H7 (cell line): ENCODE data around the gene NELFB. TPM values are rescaled to one million over a fixed set of nuclear protein-coding genes. Genes with fewer than 3 reads are reported as not detected.
A peak's percentile ranks its signal among the peaks of the same experiment; 100 is the strongest.
"Not testable (repeated sequence)": the region's sequence is repeated elsewhere in the genome, so short reads cannot be mapped to it uniquely, and the experiment has no call there.

ENCODE experiments used
- DNase-seq: peaks from one replicate; pipeline ENCODE4 v3.0.0; 2012
- H3K27me3 ChIP-seq: 2 replicates; pipeline ENCODE4 v1.6.0; 2011; ENCODE audit warnings: mild to moderate bottlenecking, low read length; ENCODE audit not compliant: control insufficient read depth, insufficient read depth
- H3K36me3 ChIP-seq: replicated peaks from 2 replicates; pipeline ENCODE4 v1.5.1; 2011; ENCODE audit warnings: low read length; ENCODE audit not compliant: control insufficient read depth, insufficient read depth
- H3K4me3 ChIP-seq: 2 replicates; pipeline ENCODE4 v1.5.1; 2011; ENCODE audit warnings: low read depth, mild to moderate bottlenecking, control low read depth, low read length, moderate library complexity; ENCODE audit not compliant: insufficient read depth
- total RNA-seq: library from RNA; depleted of rRNA; stranded (reverse); fragments of >200 nt; shearing (Covaris generic); gene quantifications from 2 replicates; pipeline ENCODE4 v1.2.3, GENCODE V29; 2014

NELFB gene
- total RNA-seq, 1 experiment from 2014 or later, result 121 TPM

- H3K4me3 ChIP-seq, result no peak overlapping the region; the same call in 1 of the 2 replicates
- peaks cover 1% of the 10 kb centered on the region for H3K36me3 ChIP-seq
- no peaks in the 10 kb centered on the region for H3K27me3 ChIP-seq
- no peak for DNase-seq
Observed at GRCh38 chr9:137236936-137237421, 18.1 kb upstream of the NELFB start.

GRCh38 chr9:137237759-137238726 is 17.1 kb upstream of the NELFB start:
- no peak for DNase-seq

GRCh38 chr9:137239541-137240200 is 15.5 kb upstream of the NELFB start:
- Histone ChIP-seq H3K36me3 (peaks cover 15% of the 10 kb centered on the region), H3K4me3 (peak overlapping the region; percentile 89)
- DNase-seq, H3K27me3 ChIP-seq: not testable (repeated sequence)

More at GRCh38 chr9:137237759-137238726, 17.1 kb upstream of the NELFB start:
- peaks cover 10% of the 10 kb centered on the region for H3K36me3 ChIP-seq
- no peaks in the 10 kb centered on the region for H3K27me3 ChIP-seq
- no peak overlapping the region for H3K4me3 ChIP-seq

- DNase-seq, result no peak
- Histone ChIP-seq H3K4me3 (peak overlapping the region; percentile 89), H3K36me3 (peaks cover 15% of the 10 kb centered on the region), H3K27me3 (no peaks in the 10 kb centered on the region)
Observed at GRCh38 chr9:137240318-137240840, 14.7 kb upstream of the NELFB start.

GRCh38 chr9:137240841-137241489 is 14.2 kb upstream of the NELFB start, which contains the start of gene TUBB4B:
TSS of gene TUBB4B (plus strand) at chr9:137241287. CDS start at chr9:137241361, 74 bp downstream.
- Histone ChIP-seq H3K36me3 (peaks cover 15% of the 10 kb centered on the region), H3K4me3 (peak within 1 kb of the TSS; percentile 96), H3K27me3 (no peaks in the 10 kb centered on the region)
- DNase-seq, result peak; percentile 100

- Histone ChIP-seq H3K36me3 (peaks cover 15% of the 10 kb centered on the region), H3K4me3 (peak overlapping the region; percentile 96), H3K27me3 (no peaks in the 10 kb centered on the region)
- DNase-seq, result peak; percentile 88
Observed at GRCh38 chr9:137241490-137242268, 13.4 kb upstream of the NELFB start.

GRCh38 chr9:137242269-137243203 is 12.6 kb upstream of the NELFB start:
- no peak for DNase-seq
- Histone ChIP-seq H3K36me3 (peaks cover 15% of the 10 kb centered on the region), H3K27me3 (no peaks in the 10 kb centered on the region), H3K4me3 (peak overlapping the region; percentile 96)

- not testable (repeated sequence) for H3K4me3 ChIP-seq, H3K27me3 ChIP-seq, DNase-seq
- H3K36me3 ChIP-seq, result peaks cover 15% of the 10 kb centered on the region
Observed at GRCh38 chr9:137243266-137243625, 11.9 kb upstream of the NELFB start.

- DNase-seq, result peak; percentile 81
- peak overlapping the region; percentile 3; the same call in 1 of the 2 replicates for H3K4me3 ChIP-seq
- H3K27me3 ChIP-seq, result no peaks in the 10 kb centered on the region
- peaks cover 15% of the 10 kb centered on the region for H3K36me3 ChIP-seq
Observed at GRCh38 chr9:137243626-137244485, 11.3 kb upstream of the NELFB start.

GRCh38 chr9:137244486-137245449 is 10.4 kb upstream of the NELFB start:
- Histone ChIP-seq H3K27me3 (no peaks in the 10 kb centered on the region), H3K36me3 (peaks cover 15% of the 10 kb centered on the region), H3K4me3 (0 out of 2 replicates have a peak overlapping the region, but pooled peaks have one; percentile 3)
- DNase-seq, result peak; percentile 87
